Measurements from ENCODE around the gene DIRAS3.

Gene DIRAS3

GRCh38 chr1:68000191-68000590 lies 50.2 kb downstream of the DIRAS3 start:
- Mint-ChIP-seq H3K4me1 (ENCODE audit: low read depth) (no peaks in the 10 kb centered on the region), H3K36me3 (ENCODE audit: low read depth) (no peaks in the 10 kb centered on the region), H3K4me3 (no peak overlapping the region), H3K27me3 (ENCODE audit: low read depth) (no peaks in the 10 kb centered on the region), H3K9me3 (peaks cover 15% of the 10 kb centered on the region), H3K27ac (no peak overlapping the region)

- H3K27ac Mint-ChIP-seq = no peak overlapping the region
- no peaks in the 10 kb centered on the region for H3K27me3 Mint-ChIP-seq (ENCODE audit: low read depth)
- no peaks in the 10 kb centered on the region for H3K36me3 Mint-ChIP-seq (ENCODE audit: low read depth)
- no peak overlapping the region for H3K4me3 Mint-ChIP-seq
- no peaks in the 10 kb centered on the region for H3K4me1 Mint-ChIP-seq (ENCODE audit: low read depth)
- H3K9me3 Mint-ChIP-seq = peaks cover 23% of the 10 kb centered on the region
Observed at GRCh38 chr1:67997746-67998145, 52.7 kb downstream of the DIRAS3 start.

All from T-helper 1 cell treated with Interleukin-12 subunit alpha and Interleukin-12 subunit beta and Interleukin-4 antibody, amounts not matched to agents 30 μg/mL and 1 μg/mL, for 36 hours (primary cell).